ENCODE measurements around the gene CREB3L2. TPM values are rescaled to one million over a fixed set of nuclear protein-coding genes. Genes with fewer than 3 reads are reported as not detected.

The CREB3L2 gene
- total RNA-seq, 1 donor from 2014 or later = 61.8 TPM

- Histone ChIP-seq H3K27me3 (no peaks in the 10 kb centered on the region), H3K4me3 (no peak overlapping the region), H3K4me1 (peaks cover 3% of the 10 kb centered on the region), H3K27ac (no peak overlapping the region), H3K9me3 (no peaks in the 10 kb centered on the region), H3K36me3 (peaks cover 45% of the 10 kb centered on the region)
- ATAC-seq (no peak), DNase-seq (no peak)
- intact Hi-C loops (cut with DNase I) = no loop called here
- TF ChIP-seq, protein P1, sequence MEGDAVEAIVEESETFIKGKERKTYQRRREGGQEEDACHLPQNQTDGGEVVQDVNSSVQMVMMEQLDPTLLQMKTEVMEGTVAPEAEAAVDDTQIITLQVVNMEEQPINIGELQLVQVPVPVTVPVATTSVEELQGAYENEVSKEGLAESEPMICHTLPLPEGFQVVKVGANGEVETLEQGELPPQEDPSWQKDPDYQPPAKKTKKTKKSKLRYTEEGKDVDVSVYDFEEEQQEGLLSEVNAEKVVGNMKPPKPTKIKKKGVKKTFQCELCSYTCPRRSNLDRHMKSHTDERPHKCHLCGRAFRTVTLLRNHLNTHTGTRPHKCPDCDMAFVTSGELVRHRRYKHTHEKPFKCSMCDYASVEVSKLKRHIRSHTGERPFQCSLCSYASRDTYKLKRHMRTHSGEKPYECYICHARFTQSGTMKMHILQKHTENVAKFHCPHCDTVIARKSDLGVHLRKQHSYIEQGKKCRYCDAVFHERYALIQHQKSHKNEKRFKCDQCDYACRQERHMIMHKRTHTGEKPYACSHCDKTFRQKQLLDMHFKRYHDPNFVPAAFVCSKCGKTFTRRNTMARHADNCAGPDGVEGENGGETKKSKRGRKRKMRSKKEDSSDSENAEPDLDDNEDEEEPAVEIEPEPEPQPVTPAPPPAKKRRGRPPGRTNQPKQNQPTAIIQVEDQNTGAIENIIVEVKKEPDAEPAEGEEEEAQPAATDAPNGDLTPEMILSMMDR (IDR thresholded peaks at IDR 0.05) = no peak
Measured at GRCh38 chr7:137873979-137874777, 127.7 kb downstream of the CREB3L2 start.

- no peak for ATAC-seq
- no peak for DNase-seq
- Histone ChIP-seq H3K36me3 (peaks cover 38% of the 10 kb centered on the region), H3K9me3 (no peaks in the 10 kb centered on the region), H3K27me3 (no peaks in the 10 kb centered on the region), H3K4me3 (no peak overlapping the region), H3K4me1 (peaks cover 3% of the 10 kb centered on the region), H3K27ac (no peak overlapping the region)
- intact Hi-C loops (cut with DNase I) = no loop called here
- TF ChIP-seq, protein P1 (IDR thresholded peaks at IDR 0.05) = no peak
Measured at GRCh38 chr7:137873524-137873923, 128.4 kb downstream of the CREB3L2 start.

- no peak overlapping the region for H3K4me3 ChIP-seq
- H3K9me3 ChIP-seq = peaks cover 1% of the 10 kb centered on the region
- H3K36me3 ChIP-seq = peaks cover 38% of the 10 kb centered on the region
- TF ChIP-seq, protein P1 (IDR thresholded peaks at IDR 0.05) = no peak
- H3K27me3 ChIP-seq = no peaks in the 10 kb centered on the region
- intact Hi-C loops (cut with DNase I) = no loop called here
- no peak for DNase-seq
- H3K4me1 ChIP-seq = no peaks in the 10 kb centered on the region
- peak; percentile 62 for ATAC-seq
- H3K27ac ChIP-seq = peak overlapping the region; percentile 49
Measured at GRCh38 chr7:137871170-137871915, 130.5 kb downstream of the CREB3L2 start.

- H3K27me3 ChIP-seq = no peaks in the 10 kb centered on the region
- H3K9me3 ChIP-seq = peaks cover 8% of the 10 kb centered on the region
- no peak overlapping the region for H3K27ac ChIP-seq
- no peak overlapping the region for H3K4me3 ChIP-seq
- peaks cover 35% of the 10 kb centered on the region for H3K36me3 ChIP-seq
- DNase-seq = no peak
- intact Hi-C loops (cut with DNase I) = no loop called here
- no peaks in the 10 kb centered on the region for H3K4me1 ChIP-seq
- ATAC-seq = no peak
- TF ChIP-seq, protein P1 (IDR thresholded peaks at IDR 0.05) = no peak
Measured at GRCh38 chr7:137870684-137871083, 131.2 kb downstream of the CREB3L2 start.

GRCh38 chr7:137870078-137870477 lies 131.8 kb downstream of the CREB3L2 start:
- peaks cover 9% of the 10 kb centered on the region for H3K9me3 ChIP-seq
- DNase-seq (no peak), ATAC-seq (no peak)
- H3K4me1 ChIP-seq = no peaks in the 10 kb centered on the region
- H3K27me3 ChIP-seq = no peaks in the 10 kb centered on the region
- intact Hi-C loops (cut with DNase I) = no loop called here
- H3K36me3 ChIP-seq = peaks cover 33% of the 10 kb centered on the region
- H3K4me3 ChIP-seq = no peak overlapping the region
- TF ChIP-seq, protein P1 (IDR thresholded peaks at IDR 0.05) = no peak
- H3K27ac ChIP-seq = no peak overlapping the region
